Tibial artery (tissue), 4 donors: Measurements from ENCODE around the gene SPTBN4.

ENCODE experiments used
- DNase-seq, 2 donors: peaks; one replicate each; pipeline ENCODE4 v3.0.0-alpha.2; 2019
- H3K27ac ChIP-seq, 2 donors: fragments of 200-600 bp; sonication (generic) in 1 of 2; 1 replicate in 1 of 2; 2 replicates in 1 of 2; pipeline ENCODE4 v1.5.1; 2018 to 2019; ENCODE audit warnings: mild to moderate bottlenecking in 1 of 2
- H3K27me3 ChIP-seq, 2 donors: fragments of 200-600 bp; sonication (generic) in 1 of 2; one replicate each; pipeline versions ENCODE4 v1.5.1 to v1.6.0; 2016 to 2019
- H3K36me3 ChIP-seq, 3 donors: fragments of 200-600 bp; sonication (generic) in 2 of 3; one replicate each; pipeline ENCODE4 v1.5.1; 2016 to 2019; ENCODE audit warnings: mild to moderate bottlenecking in 2 of 3
- H3K4me1 ChIP-seq, 4 donors: fragments of 200-600 bp; sonication (generic) in 2 of 4; 1 replicate in 3 of 4; 2 replicates in 1 of 4; pipeline ENCODE4 v1.5.1; 2016 to 2019
- H3K4me3 ChIP-seq, 2 donors: fragments of 200-600 bp; sonication (generic) in 1 of 2; 1 replicate in 1 of 2; 2 replicates in 1 of 2; pipeline ENCODE4 v1.5.1; 2018 to 2019; ENCODE audit warnings: mild to moderate bottlenecking in 2 of 2
- H3K9me3 ChIP-seq, 3 donors: fragments of 200-600 bp; sonication (generic) in 1 of 3; one replicate each; pipeline ENCODE4 v1.5.1; 2016 to 2019
- CTCF ChIP-seq, 2 experiments: fragments of 200-600 bp in 1 of 2; fragments of 450-650 bp in 1 of 2; IDR thresholded peaks; one replicate each; pipeline ENCODE4 v1.5.1; 2017 to 2019; ENCODE audit warnings: antibody characterized with exemption in 2 of 2, mild to moderate bottlenecking in 1 of 2, moderate library complexity in 1 of 2
- intact Hi-C: fragments of 100-400 bp; cut with DNase I; formaldehyde crosslinking; loops from one replicate; pipeline ENCODE4 v1.15.0; 2023; ENCODE audit warnings: low total_unique reads

The SPTBN4 gene

DNA sequence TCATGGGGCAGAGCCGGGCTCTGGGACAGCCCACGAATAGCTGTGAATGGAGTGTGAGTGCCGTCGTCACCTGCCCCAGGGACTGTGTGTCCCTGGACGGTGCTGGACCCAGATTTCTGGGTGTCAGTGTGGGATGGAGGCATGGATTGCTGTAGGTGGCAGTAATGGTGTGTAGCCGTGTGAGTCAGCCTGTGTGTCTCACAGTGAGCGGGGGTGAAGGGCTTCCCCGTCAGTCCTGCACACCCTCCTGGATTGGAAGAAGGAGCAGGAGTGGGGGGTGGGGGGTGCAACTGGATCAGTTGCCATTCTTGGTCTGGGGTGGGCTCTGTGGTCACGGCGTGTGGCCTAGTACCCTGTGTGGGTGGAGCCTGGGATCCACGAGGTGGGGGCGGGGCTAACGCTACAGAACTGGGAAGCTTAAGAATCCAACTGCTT lies 127.9 kb downstream of the SPTBN4 start:
- H3K27ac ChIP-seq = no peak overlapping the region
- peaks cover 0 to 33% (median 26%) of the 10 kb centered on the region in 4 donors for H3K4me1 ChIP-seq
- DNase-seq = no peak
- no peak overlapping the region for H3K4me3 ChIP-seq
- H3K36me3 ChIP-seq = peaks cover 0 to 12% (median 3%) of the 10 kb centered on the region in 3 donors
- no peak for TF ChIP-seq CTCF (IDR thresholded peaks at IDR 0.05)
- intact Hi-C loops = loop anchor here (5.0 to 10.0 kb wide), 2 partner anchors 62 to 130 kb away; partner anchors contain the start of genes BLVRB and SPTBN4
- no peaks in the 10 kb centered on the region for H3K9me3 ChIP-seq
- H3K27me3 ChIP-seq = peaks cover 0 to 15% of the 10 kb centered on the region in 2 donors

- Histone ChIP-seq H3K9me3 (no peaks in the 10 kb centered on the region), H3K4me3 (peak overlapping the region; percentile 17 to 23), H3K36me3 (no peaks in the 10 kb centered on the region), H3K27me3 (peaks cover 0 to 15% of the 10 kb centered on the region in 2 donors), H3K27ac (no peak overlapping the region), H3K4me1 (peaks cover 0 to 52% (median 44%) of the 10 kb centered on the region in 4 donors)
- intact Hi-C loops = loop anchor here (5.0 to 10.0 kb wide), 2 partner anchors 64 to 132 kb away; partner anchors contain the start of genes BLVRB and SPTBN4
- DNase-seq = peak; percentile 66 to 77
- TF ChIP-seq CTCF (IDR thresholded peaks at IDR 0.05) = no peak
Observed at GRCh38 chr19:40596608-40597328, 130.0 kb downstream of the SPTBN4 start.

DNA sequence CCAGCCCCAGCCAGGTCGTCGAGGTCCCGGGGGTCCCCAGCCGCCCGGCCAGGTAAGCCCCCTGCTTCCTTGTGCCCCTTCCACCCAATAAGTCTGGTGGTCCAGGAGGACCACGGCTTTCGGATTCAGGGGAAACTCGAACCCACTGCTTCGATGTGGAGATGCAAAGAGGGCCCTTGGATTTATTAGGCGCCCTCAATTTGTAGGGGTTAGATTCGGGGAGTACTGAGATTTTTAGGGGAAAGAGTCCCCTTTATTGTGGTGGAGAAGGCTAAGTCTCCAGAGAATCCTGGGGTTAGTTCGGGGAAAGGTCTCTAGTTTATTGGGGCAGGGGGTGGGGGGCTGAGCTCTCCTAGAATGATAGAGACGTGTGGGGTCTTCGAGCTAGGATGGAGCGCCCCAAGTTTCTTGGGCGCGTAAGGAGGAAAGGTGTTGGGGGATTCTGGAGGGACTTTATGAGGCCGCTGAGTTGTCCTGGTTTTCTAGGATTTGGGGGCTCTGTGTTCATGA lies 130.6 kb downstream of the SPTBN4 start:
- DNase-seq = no peak
- Histone ChIP-seq H3K9me3 (no peaks in the 10 kb centered on the region), H3K4me3 (peak overlapping the region; percentile 17 to 23), H3K27ac (no peak overlapping the region), H3K36me3 (no peaks in the 10 kb centered on the region), H3K27me3 (peaks cover 0 to 15% of the 10 kb centered on the region in 2 donors), H3K4me1 (peaks cover 0 to 58% (median 50%) of the 10 kb centered on the region in 4 donors)
- no peak for TF ChIP-seq CTCF (IDR thresholded peaks at IDR 0.05)
- intact Hi-C loops = loop anchor here (5.0 to 10.0 kb wide), 2 partner anchors 65 to 133 kb away; partner anchors contain the start of genes BLVRB and SPTBN4

GRCh38 chr19:40598121-40598917 lies 131.5 kb downstream of the SPTBN4 start:
- H3K9me3 ChIP-seq = no peaks in the 10 kb centered on the region
- peaks cover 0 to 15% of the 10 kb centered on the region in 2 donors for H3K27me3 ChIP-seq
- intact Hi-C loops = loop anchor here (5.0 to 10.0 kb wide), 2 partner anchors 66 to 134 kb away; partner anchors contain the start of genes BLVRB and SPTBN4
- H3K27ac ChIP-seq = no peak overlapping the region
- peak; percentile 96 to 98 for TF ChIP-seq CTCF (IDR thresholded peaks at IDR 0.05)
- peak; percentile 88 to 93 for DNase-seq
- H3K36me3 ChIP-seq = no peaks in the 10 kb centered on the region
- H3K4me3 ChIP-seq = no peak overlapping the region
- peaks cover 0 to 65% (median 58%) of the 10 kb centered on the region in 4 donors for H3K4me1 ChIP-seq

GRCh38 chr19:40598918-40599307 lies 132.1 kb downstream of the SPTBN4 start:
- intact Hi-C loops = loop anchor here (5.0 to 10.0 kb wide), 2 partner anchors 67 to 134 kb away; partner anchors contain the start of genes BLVRB and SPTBN4
- no peak for TF ChIP-seq CTCF (IDR thresholded peaks at IDR 0.05)
- H3K9me3 ChIP-seq = no peaks in the 10 kb centered on the region
- peak overlapping the region in 1 of 2 donors; percentile 87 for H3K4me3 ChIP-seq
- peaks cover 0 to 15% of the 10 kb centered on the region in 2 donors for H3K27me3 ChIP-seq
- peak overlapping the region; percentile 86 to 90 for H3K27ac ChIP-seq
- no peaks in the 10 kb centered on the region for H3K36me3 ChIP-seq
- peak in 1 of 2 donors; percentile 69 for DNase-seq
- H3K4me1 ChIP-seq = peaks cover 0 to 70% (median 60%) of the 10 kb centered on the region in 4 donors
